IPS-NIHi7 (cell line): ENCODE data around the gene TREX2.

Experiments
- DNase-seq: peaks from one replicate; pipeline ENCODE4 v3.0.0; 2012; ENCODE audit warnings: mixed read lengths; ENCODE audit errors: extremely low spot score

Gene TREX2

GRCh38 chrX:153475751-153476281 is 30.0 kb upstream of the TREX2 start:
- DNase-seq: no peak

GRCh38 chrX:153475271-153475670 is 29.4 kb upstream of the TREX2 start:
- no peak for DNase-seq

GRCh38 chrX:153474718-153475117 is 28.9 kb upstream of the TREX2 start:
- DNase-seq: no peak

GRCh38 chrX:153474266-153474665 is 28.4 kb upstream of the TREX2 start:
- no peak for DNase-seq

- no peak for DNase-seq
Measured at GRCh38 chrX:153473126-153473525, 27.3 kb upstream of the TREX2 start.

GRCh38 chrX:153471663-153472280 is 25.9 kb upstream of the TREX2 start:
- DNase-seq: no peak

- peak; percentile 91 for DNase-seq
Measured at GRCh38 chrX:153470411-153471363, 24.8 kb upstream of the TREX2 start, which contains the start of gene HAUS7. HAUS7 (minus strand) TSS chrX:153470576; CDS start chrX:153470557, 19 bp downstream.

- peak; percentile 51 for DNase-seq
Measured at GRCh38 chrX:153469811-153470410, 24.1 kb upstream of the TREX2 start.

- DNase-seq: no peak
Measured at GRCh38 chrX:153468008-153468580, 22.2 kb upstream of the TREX2 start.

- DNase-seq: no peak
Measured at GRCh38 chrX:153465691-153466380, 20.0 kb upstream of the TREX2 start.

GRCh38 chrX:153464116-153464515 is 18.3 kb upstream of the TREX2 start:
- no peak for DNase-seq

GRCh38 chrX:153463556-153463955 is 17.7 kb upstream of the TREX2 start:
- DNase-seq: no peak

GRCh38 chrX:153463031-153463430 is 17.2 kb upstream of the TREX2 start:
- no peak for DNase-seq

- no peak for DNase-seq
Measured at GRCh38 chrX:153462291-153462690, 16.4 kb upstream of the TREX2 start.

GRCh38 chrX:153460826-153461225 is 15.0 kb upstream of the TREX2 start:
- peak; percentile 75 for DNase-seq

GRCh38 chrX:153459986-153460385 is 14.1 kb upstream of the TREX2 start:
- no peak for DNase-seq

GRCh38 chrX:153458476-153458875 is 12.6 kb upstream of the TREX2 start:
- no peak for DNase-seq

- no peak for DNase-seq
Measured at GRCh38 chrX:153457827-153458466, 12.1 kb upstream of the TREX2 start.

- no peak for DNase-seq
Measured at GRCh38 chrX:153457136-153457825, 11.4 kb upstream of the TREX2 start.

- DNase-seq: no peak
Measured at GRCh38 chrX:153456704-153457103, 10.8 kb upstream of the TREX2 start.
